PFSK-1 (cell line): ENCODE results near the gene ROBO1.

Source experiments
- POLR2AphosphoS5 ChIP-seq: IDR thresholded peaks from 2 replicates; pipeline ENCODE4 v1.6.1; 2012; ENCODE audit warnings: low read depth, mild to moderate bottlenecking, control low read depth, low read length, moderate library complexity
- TAF1 ChIP-seq: IDR thresholded peaks from 2 replicates; pipeline ENCODE4 v1.6.1; 2012; ENCODE audit warnings: low read length, control low read depth, borderline replicate concordance; ENCODE audit not compliant: insufficient read depth
- TF ChIP-seq, protein P1 (sequence below), 2 experiments: IDR thresholded peaks; 2 replicates each; pipeline versions ENCODE4 v1.6.1 to v1.8.0; 2011 to 2012; ENCODE audit warnings: low read depth in 2 of 2, low read length in 2 of 2, control low read depth in 1 of 2, inconsistent platforms in 1 of 2, mild to moderate bottlenecking in 1 of 2, moderate library complexity in 1 of 2; ENCODE audit not compliant: insufficient read depth in 1 of 2

DNA sequence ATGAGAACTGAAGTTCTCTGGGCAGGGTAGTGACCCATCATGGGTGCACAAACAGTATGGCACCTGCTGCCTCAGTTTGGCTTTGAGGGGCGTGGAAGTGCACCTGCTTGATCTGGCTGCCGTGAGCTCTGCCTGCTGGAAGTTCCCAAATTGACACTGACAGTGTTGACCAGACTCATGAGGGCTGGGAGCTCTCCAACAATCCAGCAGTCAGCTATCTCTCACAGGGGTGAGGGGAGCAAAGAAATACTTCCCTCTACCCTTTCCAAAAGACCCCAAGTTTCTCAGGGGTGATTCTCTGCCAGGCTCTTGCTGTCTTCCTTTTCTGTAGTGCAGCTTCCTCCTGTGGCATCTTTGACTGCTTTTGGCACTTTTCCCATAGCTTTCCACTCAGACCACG lies 49.4 kb upstream of the ROBO1 start:
- no peak for TF ChIP-seq POLR2AphosphoS5
- TF ChIP-seq TAF1: no peak
- TF ChIP-seq, protein P1, sequence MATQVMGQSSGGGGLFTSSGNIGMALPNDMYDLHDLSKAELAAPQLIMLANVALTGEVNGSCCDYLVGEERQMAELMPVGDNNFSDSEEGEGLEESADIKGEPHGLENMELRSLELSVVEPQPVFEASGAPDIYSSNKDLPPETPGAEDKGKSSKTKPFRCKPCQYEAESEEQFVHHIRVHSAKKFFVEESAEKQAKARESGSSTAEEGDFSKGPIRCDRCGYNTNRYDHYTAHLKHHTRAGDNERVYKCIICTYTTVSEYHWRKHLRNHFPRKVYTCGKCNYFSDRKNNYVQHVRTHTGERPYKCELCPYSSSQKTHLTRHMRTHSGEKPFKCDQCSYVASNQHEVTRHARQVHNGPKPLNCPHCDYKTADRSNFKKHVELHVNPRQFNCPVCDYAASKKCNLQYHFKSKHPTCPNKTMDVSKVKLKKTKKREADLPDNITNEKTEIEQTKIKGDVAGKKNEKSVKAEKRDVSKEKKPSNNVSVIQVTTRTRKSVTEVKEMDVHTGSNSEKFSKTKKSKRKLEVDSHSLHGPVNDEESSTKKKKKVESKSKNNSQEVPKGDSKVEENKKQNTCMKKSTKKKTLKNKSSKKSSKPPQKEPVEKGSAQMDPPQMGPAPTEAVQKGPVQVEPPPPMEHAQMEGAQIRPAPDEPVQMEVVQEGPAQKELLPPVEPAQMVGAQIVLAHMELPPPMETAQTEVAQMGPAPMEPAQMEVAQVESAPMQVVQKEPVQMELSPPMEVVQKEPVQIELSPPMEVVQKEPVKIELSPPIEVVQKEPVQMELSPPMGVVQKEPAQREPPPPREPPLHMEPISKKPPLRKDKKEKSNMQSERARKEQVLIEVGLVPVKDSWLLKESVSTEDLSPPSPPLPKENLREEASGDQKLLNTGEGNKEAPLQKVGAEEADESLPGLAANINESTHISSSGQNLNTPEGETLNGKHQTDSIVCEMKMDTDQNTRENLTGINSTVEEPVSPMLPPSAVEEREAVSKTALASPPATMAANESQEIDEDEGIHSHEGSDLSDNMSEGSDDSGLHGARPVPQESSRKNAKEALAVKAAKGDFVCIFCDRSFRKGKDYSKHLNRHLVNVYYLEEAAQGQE (IDR thresholded peaks at IDR 0.05; ENCODE audit: insufficient read depth in 1 of 2, low read depth in 2 of 2, low read length in 2 of 2): 0 out of 4 replicates have a peak, but pooled peaks of 1 of the 2 experiments have one; percentile 62
